Activated CD4-positive, CD25-positive, alpha-beta regulatory T cell (primary cell): ENCODE results near the gene HOXC9.
A peak's percentile ranks its signal among the peaks of the same experiment; 100 is the strongest.

Source experiments
- DNase-seq, 4 experiments: peaks; one replicate each; lab custom pipeline; 2025; lab: John Stamatoyannopoulos, UW

The HOXC9 gene

DNA sequence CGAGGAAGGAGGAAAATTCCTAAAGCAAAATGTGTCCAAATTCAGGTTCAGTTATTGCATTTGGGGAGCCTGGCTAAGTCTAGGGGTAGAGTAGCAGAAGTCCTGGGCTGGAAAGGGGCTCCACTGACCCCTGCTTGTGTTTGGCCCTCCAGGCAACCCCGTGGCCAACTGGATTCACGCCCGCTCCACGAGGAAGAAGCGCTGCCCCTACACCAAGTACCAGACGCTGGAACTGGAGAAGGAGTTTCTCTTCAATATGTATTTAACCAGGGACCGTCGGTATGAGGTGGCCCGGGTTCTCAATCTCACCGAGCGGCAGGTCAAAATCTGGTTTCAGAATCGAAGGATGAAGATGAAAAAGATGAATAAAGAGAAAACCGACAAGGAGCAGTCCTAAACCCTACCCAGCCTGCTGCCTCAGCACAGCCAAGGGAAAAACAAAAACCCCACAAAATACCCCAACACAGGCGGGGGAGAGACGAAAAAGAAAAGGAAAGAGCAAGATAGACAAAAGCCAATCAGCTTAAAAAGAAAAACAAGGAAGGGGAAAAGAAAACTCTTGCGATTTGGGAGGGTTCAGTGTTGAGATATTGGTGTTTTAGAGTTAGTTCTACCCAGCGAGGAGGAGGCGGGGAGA is 2.4 kb downstream of the HOXC9 start:
- no peak for DNase-seq

DNA sequence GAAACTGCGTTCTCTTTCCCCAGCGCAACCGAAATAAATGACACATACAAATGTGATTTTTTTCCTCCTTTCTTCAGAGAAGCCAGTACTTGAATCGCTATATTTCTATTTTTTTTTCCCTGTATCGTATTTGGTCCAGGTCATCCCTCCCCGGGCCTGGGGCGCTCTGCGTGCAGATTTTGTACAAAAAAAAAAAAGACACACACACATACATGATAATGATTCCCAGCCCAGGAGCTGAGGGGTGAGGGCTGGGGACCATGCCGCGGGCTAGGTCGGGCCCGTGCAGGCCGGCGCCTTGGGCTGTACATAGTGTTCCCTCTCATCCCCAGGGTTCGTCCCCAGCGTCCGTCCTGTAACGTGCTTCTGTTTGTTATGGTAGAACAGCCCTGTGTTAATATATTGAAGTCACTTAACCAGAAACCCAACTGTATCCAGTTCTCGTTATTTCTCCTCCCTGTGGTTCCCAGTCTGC is 3.0 kb downstream of the HOXC9 start:
- no peak for DNase-seq

DNA sequence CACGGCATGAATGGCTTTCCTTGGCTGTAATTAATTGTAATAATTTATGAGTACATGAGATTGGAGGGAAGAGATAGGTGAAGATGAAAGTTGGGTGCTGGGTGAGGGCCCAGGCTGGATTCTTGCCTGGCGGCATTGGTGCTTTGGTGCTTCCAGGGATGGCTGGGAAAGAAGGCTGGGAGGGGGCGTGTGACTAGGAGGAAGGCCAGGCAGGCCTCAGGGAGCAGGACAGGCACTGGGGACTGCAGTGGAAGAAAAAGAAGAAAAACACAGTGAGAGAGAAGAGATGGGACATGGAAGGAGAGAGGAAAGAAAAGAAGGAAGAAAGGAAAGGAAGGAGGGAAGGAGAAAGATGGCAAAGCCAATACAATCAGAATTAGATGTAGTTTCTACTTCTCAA is 3.7 kb downstream of the HOXC9 start:
- DNase-seq: no peak

DNA sequence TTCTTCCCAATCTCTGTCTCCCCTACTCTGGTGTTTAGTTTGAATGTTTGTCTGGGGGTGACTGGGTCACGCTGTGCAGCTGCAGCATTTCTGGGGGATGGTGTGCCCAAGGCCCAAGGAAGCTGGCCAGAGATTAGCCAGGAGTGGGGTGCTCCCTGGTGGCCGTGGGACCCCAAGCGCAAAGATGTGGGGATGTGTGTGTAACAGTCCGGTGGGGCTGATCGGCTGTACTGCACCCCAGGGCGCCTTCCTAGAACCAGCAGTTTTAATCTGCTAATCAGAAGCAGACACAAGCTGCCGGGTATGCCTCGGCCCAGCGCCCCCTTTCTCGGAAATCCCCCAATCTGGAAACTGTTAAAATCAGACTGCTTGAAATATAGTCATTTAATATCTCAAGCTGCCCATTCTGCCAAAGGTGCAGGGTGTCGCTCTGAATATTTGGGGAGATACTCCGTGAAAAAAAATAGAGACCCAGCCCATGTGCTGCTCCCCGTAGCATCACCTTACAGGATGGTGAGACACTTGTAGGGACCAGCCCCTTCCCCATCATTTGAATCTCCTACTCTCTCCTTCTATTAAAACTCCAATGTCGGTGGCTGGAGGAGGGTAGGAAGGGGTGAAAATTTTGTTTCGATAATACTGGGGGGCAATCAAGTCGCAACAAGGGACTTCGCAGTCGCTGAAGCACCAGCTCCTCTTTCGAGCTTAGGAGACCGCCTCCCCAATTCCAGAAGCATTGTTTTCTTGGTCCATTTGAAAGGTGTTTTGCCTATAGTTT is 4.3 kb downstream of the HOXC9 start:
- DNase-seq: no peak

DNA sequence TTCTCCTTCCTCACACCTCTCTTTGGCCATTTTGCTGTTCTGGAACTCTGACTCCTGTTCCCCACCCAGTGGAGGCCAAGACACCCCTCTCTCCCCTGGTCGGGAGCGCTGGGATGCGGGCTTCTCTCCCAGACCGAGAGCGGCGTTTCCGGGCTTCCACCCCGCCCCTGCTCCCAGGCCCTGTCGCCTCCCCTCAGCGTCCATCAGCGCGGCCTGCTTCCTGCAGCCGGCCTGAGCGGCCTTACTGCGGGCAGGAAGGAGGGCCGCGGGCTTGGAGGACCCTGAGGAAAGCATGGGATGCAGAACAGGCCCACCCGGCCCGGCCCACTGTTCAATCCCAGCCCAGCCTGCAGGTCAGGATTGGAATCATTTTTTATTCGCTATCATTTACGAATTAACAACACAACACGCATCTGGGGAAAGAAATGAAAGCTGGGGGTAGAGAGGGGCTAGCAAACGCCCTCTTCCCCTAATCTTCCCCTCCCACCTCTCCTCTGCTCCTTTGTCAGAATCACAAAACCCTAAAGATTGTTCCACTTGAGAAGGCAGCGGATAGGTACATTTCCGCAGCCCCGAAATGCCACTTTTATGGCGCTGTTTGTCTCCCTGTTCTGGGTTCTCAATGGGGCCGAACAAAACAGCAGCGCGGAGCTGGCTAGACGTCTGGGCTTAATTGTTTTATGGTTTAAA is 5.0 kb downstream of the HOXC9 start:
- DNase-seq: no peak

DNA sequence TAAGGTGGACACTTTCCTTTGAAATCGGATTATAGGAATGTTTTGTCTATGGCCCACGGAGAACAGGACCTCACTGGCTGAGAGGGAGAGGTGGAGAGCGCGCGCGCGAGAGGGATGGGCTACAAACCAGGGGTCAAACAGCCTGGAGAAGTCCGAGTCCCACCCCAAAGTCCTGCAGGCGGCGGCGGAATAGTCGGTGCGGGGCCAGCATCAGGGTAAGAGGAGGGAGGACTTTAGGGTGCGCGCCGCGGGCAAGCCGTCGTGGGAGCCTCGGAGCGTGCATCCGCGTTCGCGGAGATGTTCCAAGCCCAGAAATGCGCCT is 5.5 kb downstream of the HOXC9 start:
- DNase-seq: no peak

DNA sequence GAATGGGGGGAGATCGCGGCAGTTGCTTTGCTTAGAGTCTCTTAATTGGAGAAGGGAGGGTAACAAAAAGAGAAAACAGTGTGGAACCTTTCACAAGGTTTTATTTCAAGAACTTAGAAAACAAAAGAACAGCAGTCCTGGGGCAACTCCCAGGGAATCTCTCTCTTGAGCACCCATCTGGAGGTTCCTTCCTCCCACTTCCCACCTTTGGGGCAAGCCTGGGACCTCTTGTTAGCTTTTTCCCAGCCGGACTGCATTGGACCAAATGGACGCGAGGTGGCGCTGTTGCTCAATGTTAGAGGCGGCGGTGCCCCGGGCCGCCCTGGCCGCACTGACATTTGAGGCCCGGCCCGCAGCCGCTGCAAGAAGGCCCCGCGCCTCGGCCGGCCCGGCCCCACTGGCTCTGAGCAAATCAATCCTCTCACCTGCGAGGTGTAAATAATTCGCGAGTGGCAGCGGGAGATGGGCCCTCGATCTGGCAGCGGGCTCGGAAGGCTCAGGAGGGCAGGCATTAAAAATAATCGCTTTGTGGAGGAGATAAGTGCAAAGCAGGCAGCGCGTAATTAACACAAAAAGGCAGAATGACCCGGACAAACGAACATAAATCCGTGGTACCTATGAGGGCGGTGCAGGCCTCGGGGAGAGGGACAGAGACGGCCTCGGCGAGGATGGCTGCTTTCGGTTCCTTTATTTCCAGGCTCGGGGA is 6.0 kb downstream of the HOXC9 start:
- peak; percentile 61 to 83 (median 72) for DNase-seq

DNA sequence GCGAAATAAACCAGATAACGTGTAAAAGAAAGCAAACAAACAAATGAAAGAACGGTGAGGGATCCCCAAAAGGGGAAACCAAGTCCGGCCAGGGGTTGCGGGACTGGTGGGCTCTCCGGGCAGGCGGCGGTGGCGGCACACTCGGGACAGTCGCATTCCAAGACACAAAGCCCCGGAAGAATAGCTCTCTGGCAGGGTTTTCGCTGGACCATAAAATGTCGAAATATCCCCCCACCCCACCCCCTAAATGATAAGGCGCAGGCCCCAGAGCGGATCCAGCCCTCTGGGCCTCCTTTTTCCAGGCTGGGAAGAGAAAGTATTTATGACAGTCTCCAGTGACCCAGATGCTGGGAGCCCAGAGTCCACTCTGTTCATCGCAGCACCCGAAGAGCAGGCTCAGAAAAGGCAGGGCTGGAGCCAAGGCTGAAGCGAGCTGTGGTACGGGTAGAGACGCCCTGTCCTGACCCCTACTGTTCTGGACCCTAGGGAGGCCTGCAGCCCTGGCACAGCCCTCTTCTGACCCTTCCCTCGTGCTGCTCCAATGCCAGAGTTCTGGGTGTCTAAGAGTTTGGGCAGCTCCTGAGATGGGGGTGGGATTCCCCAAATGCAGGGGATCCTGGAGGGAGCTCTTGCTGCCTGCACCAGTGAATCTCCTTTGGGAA is 6.7 kb downstream of the HOXC9 start:
- DNase-seq: no peak

DNA sequence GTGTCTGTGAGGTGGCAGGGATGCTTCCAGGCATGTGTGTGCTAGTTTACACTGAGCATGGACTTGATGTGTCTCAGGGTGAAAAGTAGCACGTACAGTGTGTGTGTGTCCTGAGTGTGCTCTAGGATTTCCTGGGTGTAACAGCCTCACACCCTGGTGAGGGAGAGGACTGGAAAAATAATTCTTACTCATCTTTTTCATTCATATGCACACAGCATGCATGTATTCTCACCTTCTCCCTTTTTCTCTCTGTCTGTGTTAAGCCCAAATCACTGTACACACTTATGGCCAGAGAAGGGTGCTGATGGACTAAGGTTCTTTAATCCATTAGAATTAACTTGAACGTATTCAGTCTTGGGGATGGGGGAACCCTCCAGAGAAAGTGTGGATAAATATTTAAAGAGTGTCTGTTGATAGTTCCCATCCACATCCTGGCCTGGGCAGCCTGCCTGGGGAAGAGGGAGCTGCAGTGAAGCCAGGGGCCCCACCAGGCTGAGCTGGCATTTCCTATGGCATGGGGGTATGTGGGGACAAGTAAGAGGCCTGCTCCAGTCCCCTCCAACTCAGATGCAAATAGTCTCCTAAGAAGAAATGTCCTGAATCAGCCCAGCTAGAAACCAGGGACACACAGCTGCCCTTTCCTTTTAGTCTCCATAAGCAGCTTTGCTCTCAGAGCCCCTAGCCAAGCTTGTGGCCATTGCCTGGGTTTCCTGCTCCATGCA is 7.7 kb downstream of the HOXC9 start:
- DNase-seq: no peak

DNA sequence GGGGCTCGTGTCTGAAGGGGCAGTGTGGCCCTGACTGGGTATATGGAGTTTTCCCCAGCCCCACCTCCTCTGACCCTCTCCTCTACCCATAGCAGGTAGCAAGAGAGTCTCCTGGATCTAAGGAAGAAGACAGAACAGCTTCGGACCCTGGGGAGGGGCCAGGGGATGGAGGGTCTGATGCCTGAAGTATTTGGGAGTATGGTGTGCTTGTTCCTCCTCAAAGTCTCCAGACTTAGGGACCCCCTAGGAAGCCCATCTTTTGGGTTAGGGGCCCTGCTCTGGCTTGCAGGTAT is 8.2 kb downstream of the HOXC9 start:
- no peak for DNase-seq

DNA sequence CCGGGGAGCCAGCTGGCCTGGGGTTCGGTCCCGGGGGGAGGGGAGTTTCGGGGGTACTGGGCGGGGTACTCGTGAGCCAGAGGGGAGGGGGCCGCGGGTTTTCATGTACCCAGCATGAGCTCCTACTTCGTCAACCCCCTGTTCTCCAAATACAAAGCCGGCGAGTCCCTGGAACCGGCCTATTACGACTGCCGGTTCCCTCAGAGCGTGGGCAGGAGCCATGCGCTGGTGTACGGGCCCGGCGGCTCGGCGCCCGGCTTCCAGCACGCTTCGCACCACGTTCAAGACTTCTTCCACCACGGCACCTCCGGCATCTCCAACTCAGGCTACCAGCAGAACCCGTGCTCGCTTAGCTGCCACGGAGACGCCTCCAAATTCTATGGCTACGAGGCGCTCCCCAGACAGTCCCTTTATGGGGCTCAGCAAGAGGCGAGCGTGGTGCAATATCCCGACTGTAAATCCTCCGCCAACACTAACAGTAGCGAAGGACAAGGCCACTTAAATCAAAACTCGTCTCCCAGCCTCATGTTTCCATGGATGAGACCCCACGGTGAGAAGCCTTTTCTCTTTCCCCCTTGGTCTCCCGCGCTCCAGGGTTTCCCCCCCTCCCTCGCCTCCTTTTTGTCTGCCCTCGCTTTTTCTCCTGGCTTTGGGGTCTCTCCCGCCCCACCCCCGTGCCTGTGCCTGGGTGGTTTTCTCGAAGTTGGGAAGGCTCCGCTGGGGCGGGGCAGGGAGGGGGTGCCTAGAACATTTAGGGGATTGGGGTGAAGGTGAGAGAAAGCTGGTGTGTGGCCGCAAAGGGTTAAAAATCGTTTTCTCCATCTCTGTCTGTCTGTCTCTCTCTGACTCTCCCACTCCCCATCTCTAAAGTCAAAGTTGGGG is 9.5 kb downstream of the HOXC9 start:
- no peak for DNase-seq

DNA sequence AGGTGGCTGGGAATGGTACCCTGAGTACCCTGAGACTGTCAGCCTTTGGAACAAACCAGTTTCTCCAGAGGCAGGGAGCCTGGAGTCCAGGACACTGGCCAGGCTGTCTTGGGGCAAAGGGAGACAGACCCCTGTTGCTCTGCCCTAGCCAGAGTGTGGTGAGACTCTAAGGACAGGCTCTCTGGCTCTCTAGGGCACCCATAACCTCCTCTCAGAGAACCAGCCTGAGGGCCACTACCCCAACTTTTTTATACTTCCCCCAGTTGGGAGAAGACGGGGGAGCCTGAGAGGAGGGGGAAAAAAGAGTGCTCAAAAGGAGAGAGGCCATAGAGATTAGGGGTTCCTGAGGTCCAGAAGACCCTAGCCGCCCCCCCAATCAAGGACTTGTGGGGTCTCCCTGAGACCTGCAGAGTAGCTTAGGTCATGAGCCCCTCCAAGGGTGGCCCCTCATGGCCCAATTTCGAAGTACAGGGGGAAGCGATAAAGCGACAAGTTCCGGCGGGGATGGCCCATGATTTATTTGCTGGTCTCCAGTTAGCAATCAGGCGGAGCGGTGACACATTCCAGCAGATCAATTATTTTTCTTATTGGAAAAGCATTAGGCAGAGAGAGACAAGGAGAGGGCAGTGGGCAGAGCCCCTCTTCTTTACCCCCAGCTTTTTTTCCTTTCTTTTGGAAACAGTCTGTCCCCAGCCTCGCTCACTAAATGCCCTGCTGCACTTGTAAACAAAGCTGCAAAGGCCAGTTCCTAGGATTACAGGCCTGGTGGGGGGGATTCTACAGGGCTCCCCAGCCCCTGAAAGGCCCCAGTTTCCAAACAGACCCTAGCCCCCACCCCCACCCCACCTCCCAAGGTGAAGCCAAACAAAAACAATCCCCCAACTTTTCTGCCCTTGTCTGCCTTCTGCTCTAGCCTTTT is 10.4 kb downstream of the HOXC9 start:
- DNase-seq: no peak

DNA sequence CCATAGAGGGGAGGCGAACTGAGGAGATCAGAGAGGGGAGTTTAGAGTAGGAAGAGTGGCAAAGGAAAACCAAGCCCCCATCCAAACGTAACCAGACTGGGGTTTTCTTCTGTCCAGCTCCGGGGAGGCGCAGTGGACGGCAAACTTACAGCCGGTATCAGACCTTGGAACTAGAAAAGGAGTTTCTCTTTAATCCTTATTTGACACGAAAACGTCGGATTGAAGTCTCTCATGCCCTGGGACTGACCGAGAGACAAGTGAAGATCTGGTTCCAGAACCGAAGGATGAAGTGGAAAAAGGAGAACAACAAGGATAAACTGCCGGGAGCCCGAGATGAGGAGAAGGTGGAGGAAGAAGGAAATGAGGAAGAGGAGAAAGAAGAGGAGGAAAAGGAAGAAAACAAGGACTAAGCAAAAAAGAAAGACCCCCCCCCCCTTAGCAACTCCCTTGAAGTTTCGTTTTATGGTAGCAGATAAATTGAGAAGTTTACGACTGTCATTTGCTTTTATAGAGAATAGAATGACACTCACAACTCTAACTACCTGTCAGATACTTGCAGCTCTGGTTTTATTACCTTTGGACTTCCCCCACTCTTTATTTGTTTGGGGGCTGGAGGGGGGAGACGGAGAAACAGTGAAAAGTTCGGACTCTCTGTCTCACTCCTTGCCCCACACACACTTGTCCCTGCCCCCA is 11.2 kb downstream of the HOXC9 start:
- DNase-seq: no peak

DNA sequence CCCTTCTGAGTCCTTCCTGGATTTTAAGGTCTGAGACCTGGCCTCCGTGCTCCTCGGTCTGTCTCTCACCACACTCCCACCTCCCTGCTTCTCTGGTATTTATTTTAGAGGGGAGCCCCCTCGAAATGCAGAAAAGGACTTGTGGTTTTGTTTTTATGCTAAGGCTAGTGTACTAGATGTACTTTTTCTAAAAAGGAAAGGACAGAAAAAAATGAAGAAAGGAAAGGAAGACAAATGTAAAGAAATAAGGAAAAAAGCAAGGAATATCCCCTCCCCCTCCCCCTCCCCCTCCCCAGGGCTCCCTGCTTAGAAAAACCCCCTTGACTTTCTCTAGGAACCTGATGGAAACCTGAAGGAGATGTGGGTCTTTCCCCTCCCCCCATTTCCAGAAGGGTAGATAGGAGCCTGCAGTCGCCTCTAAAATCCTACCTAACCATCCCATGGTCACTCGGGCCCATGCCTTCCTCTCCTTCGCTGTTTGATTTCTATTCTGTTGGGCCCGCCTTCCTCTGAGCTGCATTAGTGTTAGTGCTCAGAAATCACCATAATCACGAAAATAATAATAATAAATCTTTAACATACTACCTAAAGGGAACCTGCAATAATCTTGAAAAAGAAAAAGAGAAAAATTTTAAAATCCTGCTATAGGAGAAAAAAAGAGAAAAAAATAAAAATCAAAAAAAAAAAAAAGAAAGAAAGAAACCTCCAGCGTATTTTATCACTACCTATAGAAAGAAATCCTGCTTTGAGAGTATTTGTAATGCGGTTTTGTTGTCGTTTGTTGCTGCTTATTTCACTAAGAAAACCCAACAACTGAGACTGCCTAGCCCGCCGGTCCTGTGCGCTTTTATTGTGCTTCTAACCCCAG is 11.9 kb downstream of the HOXC9 start:
- no peak for DNase-seq

DNA sequence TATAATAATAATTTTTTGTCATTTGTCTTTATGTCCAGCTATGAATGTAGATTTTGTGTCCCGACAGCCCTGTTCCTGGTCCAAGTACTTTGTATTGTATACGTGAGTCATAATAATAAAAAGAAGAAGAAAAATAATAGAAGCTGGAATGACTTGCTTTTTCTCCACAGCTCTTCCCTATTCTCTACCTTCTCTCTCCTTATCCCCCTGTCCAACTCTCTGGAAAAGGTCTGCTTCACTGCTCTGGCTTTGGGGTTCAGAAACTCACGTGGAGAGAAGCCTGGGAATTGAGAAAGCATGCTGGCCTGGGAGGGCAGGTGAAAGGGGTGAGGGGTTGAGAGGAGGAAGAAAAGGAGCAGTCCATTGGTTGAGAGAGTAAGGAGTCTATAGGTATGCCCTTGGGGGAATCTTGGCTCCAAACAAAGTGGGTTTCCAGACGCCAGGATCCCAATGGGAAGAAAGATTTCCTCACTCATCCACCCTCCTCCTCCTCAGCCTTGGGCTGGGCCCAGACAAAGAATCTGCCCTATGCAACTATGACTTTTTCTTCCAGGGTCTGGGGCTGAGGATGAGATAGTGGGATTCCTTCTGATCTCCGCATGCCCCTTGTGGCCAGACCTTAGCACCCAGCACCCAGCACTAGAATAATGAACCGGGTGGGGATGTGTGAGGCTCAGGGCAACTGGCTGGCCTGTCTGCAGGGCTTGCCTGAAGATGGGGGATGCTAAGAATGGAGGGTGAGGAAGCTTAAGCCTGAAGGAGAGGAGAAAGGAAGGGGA is 12.9 kb downstream of the HOXC9 start:
- DNase-seq: no peak

DNA sequence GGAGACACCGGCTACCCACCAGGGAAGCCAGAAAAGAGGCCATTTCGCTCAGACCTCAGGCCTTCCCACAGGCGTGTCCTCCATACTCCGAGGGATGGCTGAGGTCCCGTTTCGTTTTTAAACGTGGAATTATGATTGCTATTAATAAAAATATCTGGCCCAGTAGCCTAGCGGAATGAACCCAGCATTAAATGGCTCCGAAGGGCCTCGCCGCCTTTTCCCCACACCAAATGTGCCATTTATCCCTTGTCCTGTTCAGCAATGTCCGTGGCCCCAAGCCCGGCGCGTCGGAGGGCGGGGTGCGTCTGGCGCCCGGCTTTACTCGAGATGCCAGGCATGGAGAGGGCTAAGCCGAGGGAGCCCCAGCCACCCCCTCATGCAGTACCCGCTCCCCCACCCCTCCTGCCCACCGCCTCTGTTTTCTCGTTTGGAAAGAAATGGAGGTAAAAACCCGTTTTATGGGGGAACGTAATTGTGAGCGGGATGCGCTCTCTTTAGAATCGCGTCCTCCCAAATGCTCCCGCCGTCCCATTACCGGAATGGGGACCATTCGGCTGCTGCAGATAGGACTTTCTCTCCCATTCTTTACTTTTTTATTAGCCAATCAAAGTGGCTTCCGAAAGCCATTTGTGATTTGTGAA is 14.5 kb downstream of the HOXC9 start:
- DNase-seq: no peak
